Thoracic aorta (tissue), 2 donors: Measurements from ENCODE around the gene NTRK3. TPM values are rescaled to one million over a fixed set of nuclear protein-coding genes. Genes with fewer than 3 reads are reported as not detected.
A peak's percentile ranks its signal among the peaks of the same experiment; 100 is the strongest.

ENCODE experiments used
- ATAC-seq: fragments of 150-250 bp; one replicate; pipeline ENCODE4 v1.8.0; 2017; ENCODE audit warnings: low read depth; ENCODE audit not compliant: insufficient number of reproducible peaks, low FRiP score
- DNase-seq: peaks from one replicate; pipeline ENCODE4 v3.0.0-alpha.2; 2020; ENCODE audit warnings: low spot score
- H3K27ac ChIP-seq, 2 donors: fragments of 200-600 bp; sonication (generic); 1 replicate in 1 of 2; 2 replicates in 1 of 2; pipeline ENCODE4 v1.5.1; 2016; ENCODE audit warnings: mild to moderate bottlenecking in 2 of 2, moderate library complexity in 2 of 2
- H3K27me3 ChIP-seq: fragments of 200-600 bp; sonication (generic); replicated peaks from 2 replicates; pipeline ENCODE4 v1.6.0; 2016; ENCODE audit warnings: mild to moderate bottlenecking; ENCODE audit not compliant: insufficient read depth
- H3K36me3 ChIP-seq: fragments of 200-600 bp; sonication (generic); one replicate; pipeline ENCODE4 v1.5.1; 2016
- H3K4me1 ChIP-seq, 2 donors: fragments of 200-600 bp; sonication (generic); 1 replicate in 1 of 2; 2 replicates in 1 of 2; pipeline versions ENCODE4 v1.5.1 to v1.6.0; 2016; ENCODE audit warnings: low read depth in 2 of 2, mild to moderate bottlenecking in 1 of 2; ENCODE audit not compliant: control insufficient read depth in 1 of 2
- H3K4me3 ChIP-seq: fragments of 200-600 bp; sonication (generic); 2 replicates; pipeline ENCODE4 v1.5.1; 2016; ENCODE audit warnings: mild to moderate bottlenecking
- H3K9me3 ChIP-seq: fragments of 200-600 bp; sonication (generic); 2 replicates; pipeline ENCODE4 v1.5.1; 2016
- CTCF ChIP-seq: fragments of 200-600 bp; sonication (generic); IDR thresholded peaks from one replicate; pipeline ENCODE4 v1.5.1; 2019; ENCODE audit warnings: antibody characterized with exemption
- total RNA-seq, 2 donors: library from RNA; depleted of rRNA; stranded (reverse); fragments of >200 nt; gene quantifications; one replicate each; pipeline versions ENCODE4 v1.1.0 to v1.2.3, GENCODE V29; 2016

NTRK3 gene
- total RNA-seq, 2 donors from 2014 or later, result 84.9 to 87.3 TPM

- Histone ChIP-seq H3K4me3 (peak overlapping the region; percentile 45), H3K27ac (peak overlapping the region; percentile 70 to 91), H3K27me3 (no peaks in the 10 kb centered on the region), H3K36me3 (no peaks in the 10 kb centered on the region), H3K9me3 (no peaks in the 10 kb centered on the region), H3K4me1 (peaks cover 21 to 51% of the 10 kb centered on the region in 2 donors)
- ATAC-seq (peak; percentile 30), DNase-seq (no peak)
- TF ChIP-seq CTCF, result no peak
Observed at GRCh38 chr15:88238618-88239430, 17.7 kb downstream of the NTRK3 start.

- ATAC-seq (no peak), DNase-seq (no peak)
- Histone ChIP-seq H3K4me3 (no peak overlapping the region), H3K36me3 (no peaks in the 10 kb centered on the region), H3K27me3 (no peaks in the 10 kb centered on the region), H3K27ac (no peak overlapping the region), H3K9me3 (no peaks in the 10 kb centered on the region), H3K4me1 (peaks cover 17 to 53% of the 10 kb centered on the region in 2 donors)
- TF ChIP-seq CTCF, result no peak
Observed at GRCh38 chr15:88234711-88235110, 21.8 kb downstream of the NTRK3 start.

GRCh38 chr15:88233921-88234320 is 22.6 kb downstream of the NTRK3 start:
- TF ChIP-seq CTCF, result no peak

GRCh38 chr15:88232771-88233201 is 23.8 kb downstream of the NTRK3 start:
- no peak for ATAC-seq
- Histone ChIP-seq H3K9me3 (no peaks in the 10 kb centered on the region), H3K4me1 (peaks cover 0 to 34% of the 10 kb centered on the region in 2 donors), H3K27me3 (no peaks in the 10 kb centered on the region), H3K36me3 (no peaks in the 10 kb centered on the region), H3K27ac (no peak overlapping the region), H3K4me3 (no peak overlapping the region)
- DNase-seq, result no peak
- no peak for TF ChIP-seq CTCF

More at GRCh38 chr15:88233921-88234320, 22.6 kb downstream of the NTRK3 start:
- H3K4me3 ChIP-seq, result no peak overlapping the region
- no peak for DNase-seq
- ATAC-seq, result no peak
- no peaks in the 10 kb centered on the region for H3K27me3 ChIP-seq
- no peaks in the 10 kb centered on the region for H3K9me3 ChIP-seq
- H3K4me1 ChIP-seq, result peaks cover 10 to 45% of the 10 kb centered on the region in 2 donors
- no peaks in the 10 kb centered on the region for H3K36me3 ChIP-seq
- H3K27ac ChIP-seq, result no peak overlapping the region

GRCh38 chr15:88231909-88232644 is 24.5 kb downstream of the NTRK3 start:
- no peak for TF ChIP-seq CTCF
- H3K4me3 ChIP-seq, result no peak overlapping the region
- DNase-seq, result no peak
- no peak overlapping the region for H3K27ac ChIP-seq
- H3K27me3 ChIP-seq, result no peaks in the 10 kb centered on the region
- H3K4me1 ChIP-seq, result peaks cover 0 to 33% of the 10 kb centered on the region in 2 donors
- no peaks in the 10 kb centered on the region for H3K9me3 ChIP-seq
- no peaks in the 10 kb centered on the region for H3K36me3 ChIP-seq
- no peak for ATAC-seq
